HepG2 (cell line): Measurements from ENCODE around the gene SWSAP1. TPM values are rescaled to one million over a fixed set of nuclear protein-coding genes. Genes with fewer than 3 reads are reported as not detected.
A peak's percentile ranks its signal among the peaks of the same experiment; 100 is the strongest.

Experiments used
- AGO2 ChIP-seq: fragments of 200-400 bp; formaldehyde crosslinking; optimal IDR thresholded peaks from 2 replicates; pipeline ENCODE3; 2017; ENCODE audit warnings: mild to moderate bottlenecking, low read depth, low read length, moderate library complexity
- HDAC2 ChIP-seq: sonication (generic); formaldehyde crosslinking; IDR thresholded peaks from 2 replicates; pipeline ENCODE4 v1.4.0; 2020; ENCODE audit warnings: missing genetic modification reagents
- MXD3 ChIP-seq: IDR thresholded peaks from 2 replicates; pipeline ENCODE4 v1.6.1; 2016; ENCODE audit warnings: mild to moderate bottlenecking, missing biosample characterization, missing genetic modification reagents
- MYC ChIP-seq: sonication (generic); formaldehyde crosslinking; IDR thresholded peaks from 2 replicates; pipeline ENCODE4 v1.9.0; 2021; ENCODE audit warnings: missing genetic modification reagents, borderline replicate concordance
- PBX3 ChIP-seq: sonication (generic); formaldehyde crosslinking; IDR thresholded peaks from 2 replicates; pipeline ENCODE4 v1.8.1; 2023; ENCODE audit warnings: missing genetic modification reagents, inconsistent platforms, borderline replicate concordance
- PHF8 ChIP-seq: sonication (generic); formaldehyde crosslinking; IDR thresholded peaks from 2 replicates; pipeline ENCODE4 v1.5.0; 2020; ENCODE audit warnings: missing genetic modification reagents
- SRSF4 ChIP-seq: fragments of 200-400 bp; formaldehyde crosslinking; IDR thresholded peaks from one replicate; pipeline ENCODE4 v1.6.1; 2018; ENCODE audit warnings: mild to moderate bottlenecking, low read depth, low read length, moderate library complexity; ENCODE audit not compliant: poor library complexity, severe bottlenecking
- XBP1 ChIP-seq: sonication (generic); formaldehyde crosslinking; IDR thresholded peaks from 2 replicates; pipeline ENCODE4 v1.5.0; 2020; ENCODE audit warnings: missing genetic modification reagents
- YEATS4 ChIP-seq: sonication (generic); formaldehyde crosslinking; IDR thresholded peaks from 2 replicates; pipeline ENCODE4 v1.4.0; 2020; ENCODE audit warnings: missing genetic modification reagents, borderline replicate concordance
- ZBED4 ChIP-seq: sonication (generic); formaldehyde crosslinking; IDR thresholded peaks from 2 replicates; pipeline ENCODE4 v1.4.0; 2020; ENCODE audit warnings: missing genetic modification reagents, borderline replicate concordance
- ZBTB1 ChIP-seq: sonication (generic); formaldehyde crosslinking; IDR thresholded peaks from 2 replicates; pipeline ENCODE4 v1.4.0; 2020; ENCODE audit warnings: missing genetic modification reagents, borderline replicate concordance
- ZBTB38 ChIP-seq: sonication (generic); formaldehyde crosslinking; IDR thresholded peaks from 2 replicates; pipeline ENCODE4 v1.5.1; 2020; ENCODE audit warnings: mild to moderate bottlenecking, missing genetic modification reagents
- ZFY ChIP-seq: sonication (generic); formaldehyde crosslinking; IDR thresholded peaks from 2 replicates; pipeline ENCODE4 v1.4.0; 2020; ENCODE audit warnings: missing genetic modification reagents
- ZNF230 ChIP-seq: sonication (generic); formaldehyde crosslinking; IDR thresholded peaks from 2 replicates; pipeline ENCODE4 v1.4.0; 2020; ENCODE audit warnings: mild to moderate bottlenecking, missing genetic modification reagents
- ZNF274 ChIP-seq: sonication (generic); formaldehyde crosslinking; IDR thresholded peaks from 2 replicates; pipeline ENCODE4 v1.5.1; 2020; ENCODE audit warnings: mild to moderate bottlenecking, missing genetic modification reagents
- ZNF510 ChIP-seq: sonication (generic); formaldehyde crosslinking; IDR thresholded peaks from 2 replicates; pipeline ENCODE4 v1.4.0; 2020; ENCODE audit warnings: low read depth, mild to moderate bottlenecking, missing genetic modification reagents
- ZNF614 ChIP-seq: IDR thresholded peaks from 2 replicates; pipeline ENCODE4 v1.6.1; 2018; ENCODE audit warnings: missing biosample characterization, missing genetic modification reagents, inconsistent platforms, borderline replicate concordance
- ZSCAN25 ChIP-seq: sonication (generic); formaldehyde crosslinking; IDR thresholded peaks from 2 replicates; pipeline ENCODE4 v1.8.0; 2022; ENCODE audit warnings: mild to moderate bottlenecking, missing genetic modification reagents
- polyA plus RNA-seq, 8 experiments: library from polyadenylated mRNA; depleted of rRNA in 3 of 8; stranded (reverse) in 7 of 8; unstranded in 1 of 8; fragments of >200 nt; fragmentation: Illumina TruSeq in 4 of 8; extraction: Trizol in 4 of 8; gene quantifications; 2 replicates each; pipeline versions ENCODE4 v1.2.1 to v1.2.3, GENCODE V29; 2011 to 2016; ENCODE audit warnings: low read depth in 4 of 8, missing spikeins in 1 of 8, mixed read lengths in 1 of 8; ENCODE audit not compliant: insufficient read depth in 1 of 8
- total RNA-seq, 5 experiments: library from RNA; depleted of rRNA; stranded (reverse); fragments of >200 nt; fragmentation: Illumina TruSeq; extraction: Trizol; gene quantifications; 2 replicates each; pipeline ENCODE4 v1.2.3, GENCODE V29; 2016; ENCODE audit warnings: low read depth in 1 of 5

The SWSAP1 gene
- total and polyA plus RNA-seq, 2 of the 13 experiments (the other 11 are each of a cell fraction or from before 2014, with no cell fraction given): 2.7 to 3.3 TPM

- TF ChIP-seq ZBED4 (CRISPR knock-in tag) (no peak), ZSCAN25 (CRISPR knock-in tag) (no peak), MXD3 (CRISPR knock-in tag) (no peak), HDAC2 (no peak), MYC (CRISPR knock-in tag) (no peak), ZFY (no peak), ZNF230 (0 out of 2 replicates have a peak, but pooled peaks have one; percentile 18), AGO2 (no peak), ZNF510 (CRISPR knock-in tag) (no peak), YEATS4 (CRISPR knock-in tag) (no peak), ZBTB38 (CRISPR knock-in tag) (no peak), PHF8 (no peak), SRSF4 (no peak), PBX3 (no peak), XBP1 (CRISPR knock-in tag) (no peak), ZBTB1 (no peak), ZNF614 (CRISPR knock-in tag) (no peak), ZNF274 (CRISPR knock-in tag) (no peak)
- TF ChIP-seq, all 625 proteins: peak for 15
Observed at GRCh38 chr19:11373885-11374432, 507 bp upstream of the SWSAP1 start (continued).
